GM12872 (cell line): ENCODE results near the gene BIN1.

ENCODE experiments used
- CTCF ChIP-seq: IDR thresholded peaks from 3 replicates; pipeline ENCODE4 v1.5.1; 2011; ENCODE audit warnings: low read depth, mild to moderate bottlenecking, low read length, moderate library complexity; ENCODE audit not compliant: insufficient read depth

The BIN1 gene

GRCh38 chr2:127045792-127046501 lies 61.0 kb downstream of the BIN1 start:
- no peak for TF ChIP-seq CTCF

- TF ChIP-seq CTCF: no peak
Observed at GRCh38 chr2:127044977-127045661, 61.8 kb downstream of the BIN1 start.

GRCh38 chr2:127044165-127044718 lies 62.7 kb downstream of the BIN1 start:
- TF ChIP-seq CTCF: no peak

GRCh38 chr2:127043367-127044164 lies 63.4 kb downstream of the BIN1 start:
- no peak for TF ChIP-seq CTCF

GRCh38 chr2:127041259-127041970 lies 65.5 kb downstream of the BIN1 start:
- TF ChIP-seq CTCF: 0 out of 3 replicates have a peak, but pooled peaks have one; percentile 19

GRCh38 chr2:127040169-127040568 lies 66.8 kb downstream of the BIN1 start:
- TF ChIP-seq CTCF: no peak
